HG02763 (cell line): ENCODE results near the gene AHNAK.
"Not testable (repeated sequence)": the region's sequence is repeated elsewhere in the genome, so short reads cannot be mapped to it uniquely, and the experiment has no call there.

Experiments used
- ATAC-seq: cut with Tn5 transposase; IDR thresholded peaks from one replicate; pipeline ENCODE4 v1.9.1; 2021; ENCODE audit warnings: mild to moderate bottlenecking, moderate library complexity; ENCODE audit not compliant: unreplicated experiment

The AHNAK gene

GRCh38 chr11:62546244-62546928, at the start of gene AHNAK:
Gene AHNAK (minus strand): TSS chr11:62546806. CDS start chr11:62536098, 10,708 bp downstream.
- no peak for ATAC-seq

GRCh38 chr11:62595124-62595523, 48.5 kb upstream of the AHNAK start:
- ATAC-seq: no peak

- no peak for ATAC-seq
Observed at GRCh38 chr11:62593434-62594044, 46.9 kb upstream of the AHNAK start.

GRCh38 chr11:62592989-62593421, 46.4 kb upstream of the AHNAK start:
- ATAC-seq: no peak

- no peak for ATAC-seq
Observed at GRCh38 chr11:62592146-62592815, 45.7 kb upstream of the AHNAK start.

- ATAC-seq: peak; percentile 87
Observed at GRCh38 chr11:62591448-62592145, 45.0 kb upstream of the AHNAK start, which contains the start of gene TUT1. Gene TUT1 (minus strand): TSS chr11:62591523. CDS start chr11:62591485, 38 bp downstream.

GRCh38 chr11:62588966-62589637, 42.5 kb upstream of the AHNAK start:
- ATAC-seq: no peak

- not testable (repeated sequence) for ATAC-seq
Observed at GRCh38 chr11:62585356-62585755, 38.8 kb upstream of the AHNAK start.

- not testable (repeated sequence) for ATAC-seq
Observed at GRCh38 chr11:62581735-62582134, 35.1 kb upstream of the AHNAK start.

GRCh38 chr11:62580959-62581715, 34.5 kb upstream of the AHNAK start:
- no peak for ATAC-seq

GRCh38 chr11:62579252-62579651, 32.6 kb upstream of the AHNAK start:
- no peak for ATAC-seq

GRCh38 chr11:62578541-62578940, 31.9 kb upstream of the AHNAK start:
- no peak for ATAC-seq

GRCh38 chr11:62577046-62577714, 30.6 kb upstream of the AHNAK start:
- ATAC-seq: no peak

- ATAC-seq: no peak
Observed at GRCh38 chr11:62575837-62576236, 29.2 kb upstream of the AHNAK start.

GRCh38 chr11:62575156-62575555, 28.6 kb upstream of the AHNAK start:
- ATAC-seq: no peak

GRCh38 chr11:62574363-62575071, 27.9 kb upstream of the AHNAK start:
- peak; percentile 3 for ATAC-seq

GRCh38 chr11:62573592-62574362, 27.2 kb upstream of the AHNAK start, which contains the start of gene EEF1G:
Gene EEF1G (minus strand): TSS chr11:62573891. CDS start chr11:62573842, 49 bp downstream.
- peak; percentile 85 for ATAC-seq

- no peak for ATAC-seq
Observed at GRCh38 chr11:62573006-62573591, 26.5 kb upstream of the AHNAK start.
